DOHH2 (cell line): Measurements from ENCODE around the gene IL10.

Source experiments
- H3F3A ChIP-seq: fragments of 200-600 bp; sonication (generic), shearing (Covaris generic); 2 replicates; pipeline ENCODE4 v1.6.0; 2016; ENCODE audit warnings: antibody characterized with exemption, mild to moderate bottlenecking; ENCODE audit not compliant: control insufficient read depth, insufficient read depth
- H3K27ac ChIP-seq: fragments of 200-600 bp; sonication (generic); 2 replicates; pipeline ENCODE4 v1.5.1; 2014; ENCODE audit warnings: low read depth, mild to moderate bottlenecking, low read length, moderate library complexity
- H3K27me3 ChIP-seq: fragments of 200-600 bp; sonication (generic); 2 replicates; pipeline ENCODE4 v1.6.1; 2014; ENCODE audit warnings: mild to moderate bottlenecking, low read length, mixed read lengths; ENCODE audit not compliant: control insufficient read depth
- H3K36me3 ChIP-seq: fragments of 200-600 bp; sonication (generic); 2 replicates; pipeline ENCODE4 v1.6.1; 2014; ENCODE audit warnings: mild to moderate bottlenecking, low read length, moderate library complexity, mixed read lengths; ENCODE audit not compliant: control insufficient read depth
- H3K4me1 ChIP-seq: fragments of 200-600 bp; sonication (generic); 2 replicates; pipeline ENCODE4 v1.6.1; 2014; ENCODE audit warnings: mild to moderate bottlenecking, low read length, mixed read lengths; ENCODE audit not compliant: control insufficient read depth
- H3K4me2 ChIP-seq: fragments of 200-600 bp; sonication (generic); 2 replicates; pipeline ENCODE4 v1.6.0; 2014; ENCODE audit warnings: mild to moderate bottlenecking, low read length, moderate library complexity
- H3K4me3 ChIP-seq: fragments of 200-600 bp; sonication (generic); 2 replicates; pipeline ENCODE4 v1.5.1; 2014; ENCODE audit warnings: mild to moderate bottlenecking, low read length, mixed read lengths
- H3K79me2 ChIP-seq: fragments of 200-600 bp; sonication (generic); 2 replicates; pipeline ENCODE4 v1.6.1; 2014; ENCODE audit warnings: mild to moderate bottlenecking, low read length, mixed read lengths; ENCODE audit not compliant: control insufficient read depth
- H3K9me2 ChIP-seq: fragments of 200-600 bp; sonication (generic); replicated peaks from 2 replicates; pipeline ENCODE4 v1.6.1; 2014; ENCODE audit warnings: mild to moderate bottlenecking, low read length, mixed read lengths; ENCODE audit not compliant: control insufficient read depth
- H3K9me3 ChIP-seq: fragments of 200-600 bp; sonication (generic); 2 replicates; pipeline ENCODE4 v1.6.1; 2014; ENCODE audit warnings: antibody characterized with exemption, low read length, mixed read lengths; ENCODE audit not compliant: control insufficient read depth, insufficient read depth
- H4K20me1 ChIP-seq: fragments of 200-600 bp; sonication (generic); 2 replicates; pipeline ENCODE4 v1.6.0; 2014; ENCODE audit warnings: low read depth, mild to moderate bottlenecking, antibody characterized with exemption, low read length, moderate library complexity; ENCODE audit not compliant: control insufficient read depth, insufficient read depth
- CTCF ChIP-seq: fragments of 200-600 bp; sonication (generic); IDR thresholded peaks from one replicate; pipeline ENCODE4 v1.5.1; 2014; ENCODE audit warnings: antibody characterized with exemption, mild to moderate bottlenecking, low read depth, low read length; ENCODE audit not compliant: poor library complexity, severe bottlenecking
- EZH2phosphoT487 ChIP-seq: fragments of 200-600 bp; sonication (generic); IDR thresholded peaks from 2 replicates; pipeline ENCODE4 v1.6.1; 2017; ENCODE audit warnings: borderline replicate concordance, mild to moderate bottlenecking, antibody characterized with exemption, low read length, moderate library complexity, mixed read lengths

The IL10 gene

GRCh38 chr1:206722751-206723461, 49.4 kb downstream of the IL10 start:
- TF ChIP-seq CTCF (no peak), EZH2phosphoT487 (no peak)
- H3K4me1 ChIP-seq: peaks cover 16% of the 10 kb centered on the region
- no peaks in the 10 kb centered on the region for H3K9me2 ChIP-seq
- H3K9me3 ChIP-seq: no peaks in the 10 kb centered on the region
- H3K79me2 ChIP-seq: peaks cover 30% of the 10 kb centered on the region
- no peaks in the 10 kb centered on the region for H3K27me3 ChIP-seq
- H3K27ac ChIP-seq: no peak overlapping the region
- no peaks in the 10 kb centered on the region for H3K36me3 ChIP-seq
- H3K4me3 ChIP-seq: no peak overlapping the region
- H3F3A ChIP-seq: peaks cover 6% of the 10 kb centered on the region; the same call in 1 of the 2 replicates
- no peak overlapping the region for H3K4me2 ChIP-seq
- peaks cover 20% of the 10 kb centered on the region; the same call in 1 of the 2 replicates for H4K20me1 ChIP-seq

GRCh38 chr1:206721454-206721853, 50.8 kb downstream of the IL10 start:
- H3K4me1 ChIP-seq: peaks cover 24% of the 10 kb centered on the region
- no peaks in the 10 kb centered on the region for H3K27me3 ChIP-seq
- H3K4me2 ChIP-seq: no peak overlapping the region
- H3K79me2 ChIP-seq: peaks cover 35% of the 10 kb centered on the region
- no peaks in the 10 kb centered on the region for H3K9me2 ChIP-seq
- H3F3A ChIP-seq: peaks cover 6% of the 10 kb centered on the region; the same call in 1 of the 2 replicates
- H4K20me1 ChIP-seq: peaks cover 14% of the 10 kb centered on the region; the same call in 1 of the 2 replicates
- no peak overlapping the region for H3K27ac ChIP-seq
- no peak overlapping the region for H3K4me3 ChIP-seq
- no peaks in the 10 kb centered on the region for H3K9me3 ChIP-seq
- TF ChIP-seq CTCF: no peak
- TF ChIP-seq EZH2phosphoT487: no peak
- H3K36me3 ChIP-seq: no peaks in the 10 kb centered on the region

GRCh38 chr1:206719169-206719839, 53.0 kb downstream of the IL10 start:
- Histone ChIP-seq H3K4me1 (peaks cover 28% of the 10 kb centered on the region), H3K36me3 (no peaks in the 10 kb centered on the region), H3K9me3 (no peaks in the 10 kb centered on the region)

More at GRCh38 chr1:206719169-206719839, 53.0 kb downstream of the IL10 start:
- H4K20me1 ChIP-seq: peaks cover 9% of the 10 kb centered on the region; the same call in 1 of the 2 replicates
- no peak overlapping the region for H3K4me3 ChIP-seq
- no peak overlapping the region for H3K27ac ChIP-seq
- no peaks in the 10 kb centered on the region for H3K27me3 ChIP-seq
- H3F3A ChIP-seq: no peaks in the 10 kb centered on the region
- no peaks in the 10 kb centered on the region for H3K9me2 ChIP-seq
- H3K79me2 ChIP-seq: peaks cover 45% of the 10 kb centered on the region
- no peak overlapping the region for H3K4me2 ChIP-seq
- TF ChIP-seq EZH2phosphoT487 (no peak), CTCF (no peak)
